OCI-LY1 (cell line): Measurements from ENCODE around the gene PDGFRB.

Source experiments
- H2AFZ ChIP-seq: fragments of 200-600 bp; sonication (generic), shearing (Covaris generic); 2 replicates; pipeline ENCODE4 v1.6.0; 2014; ENCODE audit warnings: antibody characterized with exemption, mild to moderate bottlenecking, low read length
- H3F3A ChIP-seq: fragments of 200-600 bp; sonication (generic), shearing (Covaris generic); 2 replicates; pipeline ENCODE4 v1.6.0; 2014; ENCODE audit warnings: mild to moderate bottlenecking, antibody characterized with exemption, low read length, moderate library complexity; ENCODE audit not compliant: insufficient read depth
- H3K27ac ChIP-seq: fragments of 200-600 bp; sonication (generic); 2 replicates; pipeline ENCODE4 v1.5.1; 2014; ENCODE audit warnings: low read length, mixed run types, mild to moderate bottlenecking, low read depth; ENCODE audit not compliant: poor library complexity, severe bottlenecking
- H3K27me3 ChIP-seq: fragments of 200-600 bp; sonication (generic); 2 replicates; pipeline ENCODE4 v1.6.0; 2014; ENCODE audit warnings: antibody characterized with exemption, mild to moderate bottlenecking, low read length, moderate library complexity; ENCODE audit not compliant: insufficient read depth
- H3K36me3 ChIP-seq: fragments of 200-600 bp; sonication (generic); 2 replicates; pipeline ENCODE4 v1.6.1; 2014; ENCODE audit warnings: mild to moderate bottlenecking, antibody characterized with exemption, low read length, moderate library complexity, mixed read lengths; ENCODE audit not compliant: insufficient read depth
- H3K4me1 ChIP-seq: fragments of 200-600 bp; sonication (generic); 2 replicates; pipeline ENCODE4 v1.5.1; 2014; ENCODE audit warnings: mild to moderate bottlenecking, low read length, moderate library complexity; ENCODE audit not compliant: insufficient read depth, severe bottlenecking
- H3K4me2 ChIP-seq: fragments of 200-600 bp; sonication (generic), shearing (Covaris generic); 2 replicates; pipeline ENCODE4 v1.6.1; 2014; ENCODE audit warnings: low read length
- H3K4me3 ChIP-seq: fragments of 200-600 bp; sonication (generic); 2 replicates; pipeline ENCODE4 v1.5.1; 2014; ENCODE audit warnings: low read length, low read depth, mild to moderate bottlenecking, mixed read lengths; ENCODE audit not compliant: poor library complexity, severe bottlenecking
- H3K79me2 ChIP-seq: fragments of 200-600 bp; shearing (Covaris generic); 2 replicates; pipeline ENCODE4 v1.6.1; 2016; ENCODE audit warnings: mixed run types, low read length, mixed read lengths; ENCODE audit not compliant: insufficient read depth
- H3K9ac ChIP-seq: fragments of 200-600 bp; sonication (generic), shearing (Covaris generic); 2 replicates; pipeline ENCODE4 v1.6.1; 2014; ENCODE audit warnings: mild to moderate bottlenecking, low read length, mixed read lengths
- H3K9me2 ChIP-seq: fragments of 200-600 bp; sonication (generic), shearing (Covaris generic); 2 replicates; pipeline ENCODE4 v1.6.1; 2014; ENCODE audit warnings: low read depth, mild to moderate bottlenecking, low read length, mixed read lengths
- H3K9me3 ChIP-seq: fragments of 200-600 bp; shearing (Covaris generic); 2 replicates; pipeline ENCODE4 v1.6.1; 2014; ENCODE audit warnings: low read length, mixed read lengths
- H4K20me1 ChIP-seq: fragments of 200-600 bp; sonication (generic), shearing (Covaris generic); 2 replicates; pipeline ENCODE4 v1.6.0; 2016; ENCODE audit warnings: mild to moderate bottlenecking, low read length; ENCODE audit not compliant: insufficient read depth
- CTCF ChIP-seq: fragments of 200-600 bp; sonication (generic), shearing (Covaris generic); IDR thresholded peaks from 2 replicates; pipeline ENCODE4 v1.5.1; 2017; ENCODE audit warnings: mild to moderate bottlenecking, antibody characterized with exemption, low read length, moderate library complexity, mixed read lengths
- EZH2 ChIP-seq: fragments of 200-600 bp; sonication (generic), shearing (Covaris generic); IDR thresholded peaks from 2 replicates; pipeline ENCODE4 v1.8.0; 2017; ENCODE audit warnings: borderline replicate concordance, mixed run types, mild to moderate bottlenecking, antibody characterized with exemption, low read length, moderate library complexity, mixed read lengths

The PDGFRB gene

GRCh38 chr5:150103678-150104549 lies 51.7 kb downstream of the PDGFRB start:
- Histone ChIP-seq H3K27me3 (no peaks in the 10 kb centered on the region), H3K9ac (no peak overlapping the region), H3F3A (no peaks in the 10 kb centered on the region), H3K36me3 (no peaks in the 10 kb centered on the region), H3K9me2 (no peaks in the 10 kb centered on the region), H3K79me2 (no peaks in the 10 kb centered on the region), H3K4me2 (no peak overlapping the region), H3K9me3 (no peaks in the 10 kb centered on the region), H4K20me1 (no peaks in the 10 kb centered on the region), H3K4me1 (no peaks in the 10 kb centered on the region), H2AFZ (no peak overlapping the region), H3K27ac (no peak overlapping the region), H3K4me3 (no peak overlapping the region)
- no peak for TF ChIP-seq EZH2
- TF ChIP-seq CTCF: no peak

- 0 out of 2 replicates have a peak, but pooled peaks cover 2% of the 10 kb centered on the region for H3K9me3 ChIP-seq
- no peaks in the 10 kb centered on the region for H3K9me2 ChIP-seq
- H3K27me3 ChIP-seq: no peaks in the 10 kb centered on the region
- no peak overlapping the region for H3K4me2 ChIP-seq
- TF ChIP-seq EZH2 (no peak), CTCF (no peak)
- no peak overlapping the region for H3K4me3 ChIP-seq
- no peaks in the 10 kb centered on the region for H3K79me2 ChIP-seq
- no peak overlapping the region for H2AFZ ChIP-seq
- H3F3A ChIP-seq: no peaks in the 10 kb centered on the region
- no peaks in the 10 kb centered on the region for H3K36me3 ChIP-seq
- H4K20me1 ChIP-seq: no peaks in the 10 kb centered on the region
- no peak overlapping the region for H3K27ac ChIP-seq
- no peaks in the 10 kb centered on the region for H3K4me1 ChIP-seq
- H3K9ac ChIP-seq: no peak overlapping the region
These were observed 54.6 kb downstream of the PDGFRB start for GRCh38 chr5:150101023-150101422.

GRCh38 chr5:150097152-150097551 lies 58.5 kb downstream of the PDGFRB start:
- Histone ChIP-seq H3K4me3 (no peak overlapping the region), H3F3A (no peaks in the 10 kb centered on the region), H3K27ac (no peak overlapping the region), H3K9me2 (no peaks in the 10 kb centered on the region), H3K9ac (no peak overlapping the region), H3K4me1 (no peaks in the 10 kb centered on the region), H3K79me2 (no peaks in the 10 kb centered on the region), H3K9me3 (0 out of 2 replicates have a peak, but pooled peaks cover 2% of the 10 kb centered on the region), H2AFZ (no peak overlapping the region), H3K27me3 (no peaks in the 10 kb centered on the region), H3K36me3 (no peaks in the 10 kb centered on the region), H4K20me1 (no peaks in the 10 kb centered on the region), H3K4me2 (no peak overlapping the region)
- no peak for TF ChIP-seq CTCF
- TF ChIP-seq EZH2: no peak
